HepG2 (cell line): Measurements from ENCODE around the gene SLA2. TPM values are rescaled to one million over a fixed set of nuclear protein-coding genes. Genes with fewer than 3 reads are reported as not detected.

ENCODE experiments used
- AHDC1 ChIP-seq: sonication (generic); formaldehyde crosslinking; IDR thresholded peaks from 2 replicates; pipeline ENCODE4 v1.5.1; 2020; ENCODE audit warnings: mild to moderate bottlenecking, missing genetic modification reagents, borderline replicate concordance
- FOXJ3 ChIP-seq: sonication (generic); formaldehyde crosslinking; IDR thresholded peaks from 2 replicates; pipeline ENCODE4 v1.4.0; 2020; ENCODE audit warnings: missing genetic modification reagents, mild to moderate bottlenecking, borderline replicate concordance
- FOXK2 ChIP-seq: fragments of 450-650 bp; IDR thresholded peaks from 2 replicates; pipeline ENCODE4 v1.6.1; 2016
- FOXP1 ChIP-seq, 2 experiments: fragments of 450-650 bp in 1 of 2; IDR thresholded peaks; 2 replicates each; pipeline ENCODE4 v1.6.1; 2017 to 2018; ENCODE audit warnings: antibody characterized with exemption in 1 of 2
- GFI1 ChIP-seq: sonication (generic); formaldehyde crosslinking; IDR thresholded peaks from 2 replicates; pipeline ENCODE4 v1.5.0; 2020; ENCODE audit warnings: missing genetic modification reagents, mild to moderate bottlenecking, borderline replicate concordance
- KDM1A ChIP-seq: IDR thresholded peaks from 2 replicates; pipeline ENCODE4 v1.6.1; 2016; ENCODE audit warnings: missing compliant biosample characterization
- MXI1 ChIP-seq: IDR thresholded peaks from 3 replicates; pipeline ENCODE4 v1.6.1; 2012; ENCODE audit warnings: low read depth, low read length, inconsistent platforms, borderline replicate concordance
- NFATC3 ChIP-seq: sonication (generic); formaldehyde crosslinking; IDR thresholded peaks from 2 replicates; pipeline ENCODE4 v1.5.1; 2020; ENCODE audit warnings: mild to moderate bottlenecking, missing genetic modification reagents
- PHF8 ChIP-seq: sonication (generic); formaldehyde crosslinking; IDR thresholded peaks from 2 replicates; pipeline ENCODE4 v1.5.0; 2020; ENCODE audit warnings: missing genetic modification reagents
- POGZ ChIP-seq: sonication (generic); formaldehyde crosslinking; IDR thresholded peaks from 2 replicates; pipeline ENCODE4 v1.4.0; 2020; ENCODE audit warnings: mild to moderate bottlenecking, missing genetic modification reagents
- SOX13 ChIP-seq, 3 experiments: fragments of 450-650 bp in 1 of 3; sonication (generic) in 1 of 3; formaldehyde crosslinking in 1 of 3; IDR thresholded peaks in 2 of 3; conservative IDR thresholded peaks in 1 of 3; 2 replicates each; pipeline versions ENCODE4 v1.5.0 to v1.6.1; 2016 to 2020; ENCODE audit warnings: antibody characterized with exemption in 1 of 3, mild to moderate bottlenecking in 1 of 3, missing compliant biosample characterization in 1 of 3, missing genetic modification reagents in 1 of 3, moderate library complexity in 1 of 3
- ZFP36L2 ChIP-seq: sonication (generic); formaldehyde crosslinking; IDR thresholded peaks from 2 replicates; pipeline ENCODE4 v1.4.0; 2020; ENCODE audit warnings: missing genetic modification reagents
- ZKSCAN8 ChIP-seq: IDR thresholded peaks from 2 replicates; pipeline ENCODE4 v1.6.1; 2016; ENCODE audit warnings: borderline replicate concordance, missing genetic modification reagents, missing compliant biosample characterization
- ZMYM2 ChIP-seq: sonication (generic); formaldehyde crosslinking; IDR thresholded peaks from 2 replicates; pipeline ENCODE4 v1.8.0; 2022; ENCODE audit warnings: mild to moderate bottlenecking, missing genetic modification reagents
- ZNF10 ChIP-seq: sonication (generic); formaldehyde crosslinking; IDR thresholded peaks from 2 replicates; pipeline ENCODE4 v1.4.0; 2020; ENCODE audit warnings: mild to moderate bottlenecking, low read depth, missing genetic modification reagents, borderline replicate concordance
- ZNF205 ChIP-seq: IDR thresholded peaks from 2 replicates; pipeline ENCODE4 v1.6.1; 2018; ENCODE audit warnings: missing biosample characterization, missing genetic modification reagents
- ZNF296 ChIP-seq: sonication (generic); formaldehyde crosslinking; conservative IDR thresholded peaks from 2 replicates; pipeline ENCODE4 v1.5.0; 2020; ENCODE audit warnings: mild to moderate bottlenecking, missing genetic modification reagents
- ZNF33B ChIP-seq: sonication (generic); formaldehyde crosslinking; IDR thresholded peaks from 2 replicates; pipeline ENCODE4 v1.5.1; 2020; ENCODE audit warnings: mild to moderate bottlenecking, missing genetic modification reagents
- ZNF609 ChIP-seq: sonication (generic); formaldehyde crosslinking; IDR thresholded peaks from 2 replicates; pipeline ENCODE4 v1.4.0; 2020; ENCODE audit warnings: mild to moderate bottlenecking, missing genetic modification reagents, borderline replicate concordance
- ZNF777 ChIP-seq: sonication (generic); formaldehyde crosslinking; IDR thresholded peaks from 2 replicates; pipeline ENCODE4 v1.4.0; 2020; ENCODE audit warnings: missing genetic modification reagents
- ZSCAN22 ChIP-seq: sonication (generic); formaldehyde crosslinking; IDR thresholded peaks from 2 replicates; pipeline ENCODE4 v1.4.0; 2020; ENCODE audit warnings: mild to moderate bottlenecking, missing genetic modification reagents
- polyA plus RNA-seq, 8 experiments: library from polyadenylated mRNA; depleted of rRNA in 3 of 8; stranded (reverse) in 7 of 8; unstranded in 1 of 8; fragments of >200 nt; fragmentation: Illumina TruSeq in 4 of 8; extraction: Trizol in 4 of 8; gene quantifications; 2 replicates each; pipeline versions ENCODE4 v1.2.1 to v1.2.3, GENCODE V29; 2011 to 2016; ENCODE audit warnings: low read depth in 4 of 8, missing spikeins in 1 of 8, mixed read lengths in 1 of 8; ENCODE audit not compliant: insufficient read depth in 1 of 8
- total RNA-seq, 5 experiments: library from RNA; depleted of rRNA; stranded (reverse); fragments of >200 nt; fragmentation: Illumina TruSeq; extraction: Trizol; gene quantifications; 2 replicates each; pipeline ENCODE4 v1.2.3, GENCODE V29; 2016; ENCODE audit warnings: low read depth in 1 of 5

The SLA2 gene
- total and polyA plus RNA-seq, 2 of the 13 experiments (the other 11 are each of a cell fraction or from before 2014, with no cell fraction given): 1.6 to 3.6 TPM

DNA sequence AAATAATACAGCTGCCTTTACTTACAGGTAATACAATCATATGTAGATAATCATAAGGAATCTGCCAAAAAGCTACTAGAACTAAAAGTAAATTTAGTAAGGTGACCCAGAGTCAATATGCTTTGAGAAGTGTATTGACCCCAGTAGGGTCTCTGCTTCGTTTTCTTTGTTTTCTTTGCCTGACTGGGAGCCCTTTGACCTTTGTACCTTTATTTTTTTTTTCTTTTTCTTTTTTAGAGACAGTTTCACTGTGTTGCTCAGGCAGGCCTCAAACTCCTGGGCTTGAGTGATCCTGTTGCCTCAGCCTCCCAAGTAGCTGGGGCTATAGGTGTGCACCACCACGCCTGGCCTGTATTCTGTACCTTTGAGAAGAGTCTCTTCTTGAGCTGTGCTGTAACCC is 22.6 kb downstream of the SLA2 start (continued):
- TF ChIP-seq GFI1 (CRISPR knock-in tag) (peak; percentile 52; the same call in 1 of the 2 replicates), ZNF296 (CRISPR knock-in tag) (no peak), ZNF777 (CRISPR knock-in tag) (no peak), ZKSCAN8 (CRISPR knock-in tag) (0 out of 2 replicates have a peak, but pooled peaks have one; percentile 1), KDM1A (peak; percentile 22; the same call in 1 of the 2 replicates), ZNF33B (CRISPR knock-in tag) (no peak), SOX13 (IDR thresholded peaks at IDR 0.05) (peak; percentile 20; the same call in 1 of the 2 replicates), SOX13 (CRISPR knock-in tag; conservative IDR thresholded peaks at IDR 0.05 in 1 of 2, IDR thresholded peaks at IDR 0.05 in 1 of 2) (peak in 1 of 2 experiments; percentile 90; a peak in 2 of 4 replicates), POGZ (0 out of 2 replicates have a peak, but pooled peaks have one; percentile 13), ZFP36L2 (CRISPR knock-in tag) (no peak), FOXP1 (IDR thresholded peaks at IDR 0.05) (no peak), FOXP1 (CRISPR knock-in tag; IDR thresholded peaks at IDR 0.05) (peak; percentile 63), ZMYM2 (CRISPR knock-in tag) (no peak), NFATC3 (no peak), ZNF10 (CRISPR knock-in tag) (no peak), ZNF205 (CRISPR knock-in tag) (peak; percentile 68; the same call in 1 of the 2 replicates), FOXJ3 (peak; percentile 81; the same call in 1 of the 2 replicates), ZSCAN22 (CRISPR knock-in tag) (no peak), FOXK2 (peak; percentile 54), AHDC1 (peak; percentile 32; the same call in 1 of the 2 replicates), PHF8 (CRISPR knock-in tag) (no peak), ZNF609 (peak; percentile 82; the same call in 1 of the 2 replicates), MXI1 (0 out of 3 replicates have a peak, but pooled peaks have one; percentile 21)
